CD4-positive, alpha-beta T cell (primary cell): ENCODE measurements around the gene COL1A1. TPM values are rescaled to one million over a fixed set of nuclear protein-coding genes. Genes with fewer than 3 reads are reported as not detected.

Experiments
- ATAC-seq: fragments of 200-7000 bp; cut with Tn5 transposase; one replicate; pipeline ENCODE4 v1.10.0; 2022; ENCODE audit warnings: mild to moderate bottlenecking; ENCODE audit not compliant: poor library complexity
- CTCF ChIA-PET: fragments of 350-600 bp; sonication (Branson Sonifier 250); formaldehyde crosslinking; loops from one replicate; lab custom pipeline; 2021; ENCODE audit warnings: antibody characterized with exemption, inconsistent platforms; lab: Charles Lee
- POLR2A ChIA-PET: fragments of 350-600 bp; sonication (Branson Sonifier 250); formaldehyde crosslinking; loops from one replicate; lab custom pipeline; 2021; ENCODE audit warnings: antibody characterized with exemption, inconsistent platforms; lab: Charles Lee
- DNase-seq, 14 experiments: peaks; one replicate each; pipeline ENCODE4 v3.0.0-alpha.2; 2013 to 2020; ENCODE audit warnings: mixed read lengths in 2 of 14
- H3K27ac ChIP-seq, 2 donors: one replicate each; pipeline versions ENCODE4 v1.5.1 to v1.7.0; 2013; ENCODE audit warnings: low read length in 2 of 2, low read depth in 1 of 2, mild to moderate bottlenecking in 1 of 2
- H3K27me3 ChIP-seq, 2 experiments: 1 replicate in 1 of 2; 2 replicates in 1 of 2; pipeline versions ENCODE4 v1.6.1 to v1.7.0; 2013; ENCODE audit warnings: low read length in 2 of 2, control low read depth in 1 of 2, mild to moderate bottlenecking in 1 of 2, moderate library complexity in 1 of 2; ENCODE audit not compliant: insufficient read depth in 2 of 2, control insufficient read depth in 1 of 2
- H3K36me3 ChIP-seq: one replicate; pipeline ENCODE4 v1.6.1; 2013; ENCODE audit warnings: low read length, control low read depth; ENCODE audit not compliant: insufficient read depth
- H3K4me1 ChIP-seq: one replicate; pipeline ENCODE4 v1.6.1; 2013; ENCODE audit warnings: low read length, control low read depth; ENCODE audit not compliant: insufficient read depth
- H3K4me3 ChIP-seq: one replicate; pipeline ENCODE4 v1.5.1; 2013; ENCODE audit warnings: mild to moderate bottlenecking, low read length, moderate library complexity
- H3K9me3 ChIP-seq, 2 experiments: 1 replicate in 1 of 2; 2 replicates in 1 of 2; pipeline versions ENCODE4 v1.6.1 to v1.7.0; 2013; ENCODE audit warnings: low read length in 2 of 2, mild to moderate bottlenecking in 2 of 2, control low read depth in 1 of 2, moderate library complexity in 1 of 2; ENCODE audit not compliant: control insufficient read depth in 1 of 2, insufficient read depth in 1 of 2
- H3K27ac Mint-ChIP-seq: one replicate; pipeline ENCODE4 v1.8.0; 2020; ENCODE audit warnings: mixed read lengths
- H3K27me3 Mint-ChIP-seq: one replicate; pipeline ENCODE4 v1.8.0; 2021; ENCODE audit warnings: mixed read lengths
- H3K36me3 Mint-ChIP-seq: one replicate; pipeline ENCODE4 v1.8.0; 2021; ENCODE audit warnings: low read depth, mixed read lengths
- H3K4me1 Mint-ChIP-seq: one replicate; pipeline ENCODE4 v1.8.0; 2021; ENCODE audit warnings: low read depth, mixed read lengths
- H3K4me3 Mint-ChIP-seq: one replicate; pipeline ENCODE4 v1.8.0; 2020; ENCODE audit warnings: mild to moderate bottlenecking, mixed read lengths
- H3K9me3 Mint-ChIP-seq: one replicate; pipeline ENCODE4 v1.8.0; 2020; ENCODE audit warnings: mixed read lengths
- intact Hi-C, 2 experiments: fragments of 100-400 bp; cut with DNase I in 1 of 2; cut with micrococcal nuclease in 1 of 2; formaldehyde crosslinking; loops; one replicate each; pipeline versions ENCODE4 v1.15.1 to v1.9.0; 2023 to 2025; cut with DNase I, micrococcal nuclease
- total RNA-seq, 174 experiments: library from RNA in 2 of 174; stranded (reverse) in 2 of 174; gene quantifications; one replicate each; pipeline ENCODE4 v1.2.3 and lab custom pipeline; 2021 to 2026
- TF ChIP-seq, protein P1 (sequence below): fragments of 200-600 bp; IDR thresholded peaks from one replicate; pipeline ENCODE4 v1.8.0; 2022; ENCODE audit warnings: antibody characterized with exemption, mild to moderate bottlenecking

The COL1A1 gene
- total RNA-seq, 2 experiments from 2014 or later: 10.0 to 11.4 TPM

DNA sequence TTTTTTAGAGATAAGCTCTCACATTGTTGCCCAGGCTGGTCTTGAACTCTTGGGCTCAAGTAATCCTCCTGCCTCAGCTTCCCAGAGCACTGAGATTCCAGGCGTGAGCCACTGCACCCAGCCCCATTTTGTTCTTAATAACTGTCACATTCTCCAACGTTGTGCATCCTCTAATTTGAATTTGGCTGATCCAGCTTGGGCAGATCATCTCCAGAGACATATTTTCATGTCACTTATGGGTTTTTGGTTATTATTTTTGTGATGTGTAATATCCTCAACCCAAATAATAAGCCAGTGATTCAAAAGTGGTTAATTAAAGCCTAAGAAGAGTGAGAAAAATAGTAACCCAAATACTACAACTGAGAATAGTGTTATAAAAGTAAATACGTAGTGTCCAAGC is 16.2 kb upstream of the COL1A1 start:
- no peak for DNase-seq
- H3K4me3 Mint-ChIP-seq: no peak overlapping the region
- no peaks in the 10 kb centered on the region for H3K36me3 ChIP-seq
- H3K4me1 ChIP-seq: peaks cover 4% of the 10 kb centered on the region
- no peak for ATAC-seq
- TF ChIP-seq, protein P1, sequence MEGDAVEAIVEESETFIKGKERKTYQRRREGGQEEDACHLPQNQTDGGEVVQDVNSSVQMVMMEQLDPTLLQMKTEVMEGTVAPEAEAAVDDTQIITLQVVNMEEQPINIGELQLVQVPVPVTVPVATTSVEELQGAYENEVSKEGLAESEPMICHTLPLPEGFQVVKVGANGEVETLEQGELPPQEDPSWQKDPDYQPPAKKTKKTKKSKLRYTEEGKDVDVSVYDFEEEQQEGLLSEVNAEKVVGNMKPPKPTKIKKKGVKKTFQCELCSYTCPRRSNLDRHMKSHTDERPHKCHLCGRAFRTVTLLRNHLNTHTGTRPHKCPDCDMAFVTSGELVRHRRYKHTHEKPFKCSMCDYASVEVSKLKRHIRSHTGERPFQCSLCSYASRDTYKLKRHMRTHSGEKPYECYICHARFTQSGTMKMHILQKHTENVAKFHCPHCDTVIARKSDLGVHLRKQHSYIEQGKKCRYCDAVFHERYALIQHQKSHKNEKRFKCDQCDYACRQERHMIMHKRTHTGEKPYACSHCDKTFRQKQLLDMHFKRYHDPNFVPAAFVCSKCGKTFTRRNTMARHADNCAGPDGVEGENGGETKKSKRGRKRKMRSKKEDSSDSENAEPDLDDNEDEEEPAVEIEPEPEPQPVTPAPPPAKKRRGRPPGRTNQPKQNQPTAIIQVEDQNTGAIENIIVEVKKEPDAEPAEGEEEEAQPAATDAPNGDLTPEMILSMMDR: no peak
- H3K27ac ChIP-seq: no peak overlapping the region
- peaks cover 5% of the 10 kb centered on the region for H3K4me1 Mint-ChIP-seq
- no peaks in the 10 kb centered on the region for H3K9me3 Mint-ChIP-seq
- H3K27me3 Mint-ChIP-seq: peaks cover 9% of the 10 kb centered on the region
- H3K9me3 ChIP-seq: no peaks in the 10 kb centered on the region
- ChIA-PET POLR2A (no interaction called here), CTCF (interaction anchor here (0.6 kb wide), 1 partner anchor 680 kb away, joined by 4 read pairs; no protein-coding TSS in a partner anchor)
- H3K4me3 ChIP-seq: no peak overlapping the region
- no peak overlapping the region for H3K27ac Mint-ChIP-seq
- intact Hi-C loops: no loop called here
- H3K36me3 Mint-ChIP-seq: no peaks in the 10 kb centered on the region
- H3K27me3 ChIP-seq: no peaks in the 10 kb centered on the region

DNA sequence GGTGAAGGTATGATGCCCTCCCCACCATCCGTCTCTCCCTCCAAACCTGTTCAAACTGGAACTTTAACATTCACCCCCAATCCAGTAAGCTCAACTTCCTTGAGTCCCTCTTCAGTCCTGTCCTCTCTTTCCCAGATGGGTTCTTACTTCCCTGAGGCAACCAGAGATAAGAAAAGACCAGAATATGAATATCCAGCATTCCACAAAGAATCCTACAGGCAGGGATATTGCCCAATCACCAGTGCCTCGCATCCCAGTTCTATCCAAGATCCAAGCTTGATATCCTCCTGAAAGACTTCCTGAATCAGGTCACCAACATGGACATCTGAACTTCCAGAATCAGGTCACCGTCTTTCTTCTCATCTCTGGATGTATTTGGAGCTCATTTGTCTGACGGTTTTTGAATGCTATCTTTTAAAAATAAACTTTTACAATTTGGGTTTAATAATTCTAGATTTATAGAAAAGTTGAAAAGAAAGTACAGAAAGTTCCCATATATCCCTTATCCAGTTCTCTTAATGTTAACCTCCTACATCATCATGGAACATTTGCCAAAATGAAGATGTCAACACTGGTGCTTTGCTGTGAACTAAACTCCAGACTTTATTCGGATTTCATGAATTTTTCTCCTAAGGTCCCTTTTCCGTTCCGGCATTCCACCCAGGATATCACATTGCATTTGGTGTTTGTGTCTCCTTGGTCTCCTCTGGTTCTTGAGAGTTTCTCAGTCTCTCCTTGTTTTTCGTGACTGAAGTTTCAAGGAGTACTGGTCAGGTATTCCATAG is 13.7 kb upstream of the COL1A1 start:
- Histone ChIP-seq H3K36me3 (no peaks in the 10 kb centered on the region), H3K4me1 (no peaks in the 10 kb centered on the region), H3K27ac (no peak overlapping the region), H3K9me3 (no peaks in the 10 kb centered on the region), H3K27me3 (peaks cover under 1 to 5% of the 10 kb centered on the region in 2 experiments), H3K4me3 (no peak overlapping the region)
- Mint-ChIP-seq H3K36me3 (no peaks in the 10 kb centered on the region), H3K4me1 (peaks cover 5% of the 10 kb centered on the region), H3K27ac (no peak overlapping the region), H3K9me3 (no peaks in the 10 kb centered on the region), H3K4me3 (no peak overlapping the region), H3K27me3 (peaks cover 14% of the 10 kb centered on the region)
- TF ChIP-seq, protein P1: no peak
- intact Hi-C loops: no loop called here
- DNase-seq: no peak
- POLR2A ChIA-PET: no interaction called here
- no peak for ATAC-seq
- CTCF ChIA-PET: interaction anchor here (2.3 kb wide), 1 partner anchor 15 kb away, joined by 7 read pairs; no protein-coding TSS in a partner anchor

DNA sequence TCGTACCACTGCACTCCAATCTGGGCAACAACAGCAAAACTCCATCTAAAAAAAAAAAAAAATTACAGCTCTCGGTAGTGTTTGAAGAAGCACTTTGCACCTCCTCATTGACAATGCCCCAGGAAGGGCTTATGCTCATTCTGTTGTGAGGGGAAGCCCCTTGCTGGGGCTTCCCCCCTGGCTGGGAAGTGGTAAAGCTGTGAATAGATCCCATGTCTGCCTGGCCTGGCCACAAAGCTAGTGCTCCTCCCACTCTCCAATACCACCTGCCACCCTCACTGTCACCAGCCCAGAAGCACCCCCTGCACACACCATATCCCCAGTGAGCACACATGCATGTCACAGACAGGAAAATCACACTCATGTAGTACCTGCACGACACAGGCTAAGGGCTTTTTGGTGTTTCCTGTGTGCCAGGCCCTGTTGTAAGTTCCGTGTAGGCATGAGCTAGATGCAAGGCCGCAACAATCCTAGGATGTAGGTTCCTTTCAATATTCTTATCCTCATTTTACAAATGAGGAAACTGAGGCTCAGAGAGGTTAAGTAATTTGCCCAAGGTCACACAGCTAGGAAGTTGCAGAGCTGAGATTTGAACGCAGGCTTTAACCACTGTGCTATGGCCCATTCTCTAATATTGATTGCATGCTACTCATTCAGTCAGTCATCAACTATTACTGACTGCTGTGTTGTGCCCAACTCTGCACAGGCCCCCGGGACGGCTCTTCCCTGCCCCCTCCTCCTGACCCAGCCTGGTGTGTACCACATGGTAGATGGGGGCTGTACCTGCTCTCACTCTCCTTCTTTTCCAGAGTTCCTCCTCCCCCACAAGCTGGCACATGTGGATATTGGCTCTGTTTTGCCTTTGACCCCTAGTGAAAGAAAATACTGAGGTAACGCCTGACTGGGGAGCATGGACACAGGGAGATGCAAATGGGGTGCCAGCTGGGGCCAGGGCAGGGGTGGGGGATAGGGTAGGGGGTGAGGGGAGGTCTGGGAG is 11.9 kb upstream of the COL1A1 start:
- ChIA-PET CTCF (interaction anchor here (1.6 kb wide), 1 partner anchor 13 kb away, joined by 5 read pairs; no protein-coding TSS in a partner anchor), POLR2A (no interaction called here)
- Histone ChIP-seq H3K27me3 (peaks cover 4 to 21% of the 10 kb centered on the region in 2 experiments), H3K4me1 (no peaks in the 10 kb centered on the region), H3K4me3 (no peak overlapping the region), H3K27ac (no peak overlapping the region), H3K36me3 (no peaks in the 10 kb centered on the region), H3K9me3 (no peaks in the 10 kb centered on the region)
- H3K9me3 Mint-ChIP-seq: no peaks in the 10 kb centered on the region
- intact Hi-C loops: no loop called here
- H3K27ac Mint-ChIP-seq: no peak overlapping the region
- ATAC-seq (peak; percentile 82), DNase-seq (peak in 4 of 14 experiments; percentile 13 to 65 (median 58))
- H3K4me1 Mint-ChIP-seq: peaks cover 5% of the 10 kb centered on the region
- peaks cover 25% of the 10 kb centered on the region for H3K27me3 Mint-ChIP-seq
- TF ChIP-seq, protein P1: no peak
- no peaks in the 10 kb centered on the region for H3K36me3 Mint-ChIP-seq
- H3K4me3 Mint-ChIP-seq: no peak overlapping the region
